ENCODE measurements around the gene DCPS. TPM values are rescaled to one million over a fixed set of nuclear protein-coding genes. Genes with fewer than 3 reads are reported as not detected.
A peak's percentile ranks its signal among the peaks of the same experiment; 100 is the strongest.
"Not testable (repeated sequence)": the region's sequence is repeated elsewhere in the genome, so short reads cannot be mapped to it uniquely, and the experiment has no call there.

The DCPS gene
- total RNA-seq, 1 donor from 2014 or later = 18.6 TPM

DNA sequence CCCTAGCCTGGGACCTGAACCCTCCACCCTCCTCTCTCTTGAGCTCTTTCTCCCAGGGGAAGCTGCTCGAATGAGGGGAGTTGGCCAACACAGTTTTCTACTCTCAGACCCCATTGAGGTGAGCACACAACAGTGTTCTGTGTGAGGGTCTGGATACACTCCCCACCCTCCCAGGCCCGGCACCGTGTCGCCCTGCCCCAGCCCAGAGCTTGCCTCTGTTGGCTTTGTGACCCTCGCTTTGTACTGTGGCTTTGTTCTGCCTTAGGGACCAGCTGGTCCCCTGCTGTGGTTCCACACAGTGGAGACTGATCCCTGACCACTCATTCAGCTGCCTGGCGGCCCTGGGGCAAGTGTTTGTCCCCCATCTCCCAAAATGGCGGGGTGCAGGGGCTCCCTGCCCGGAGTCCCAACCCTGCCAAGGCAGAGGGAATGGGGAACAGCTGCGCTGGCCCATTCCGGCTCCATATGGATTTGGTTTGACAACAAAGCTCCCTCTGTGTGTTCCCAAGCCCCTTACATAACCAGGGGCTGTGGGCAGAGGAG lies 59.9 kb downstream of the DCPS start:
- Mint-ChIP-seq H3K4me1 (peaks cover 34% of the 10 kb centered on the region), H3K27ac (peak overlapping the region; percentile 72), H3K4me3 (no peak overlapping the region), H3K36me3 (no peaks in the 10 kb centered on the region), H3K9me3 (no peaks in the 10 kb centered on the region), H3K27me3 (ENCODE audit: insufficient read depth, low read depth) (peaks cover 3% of the 10 kb centered on the region)
- Histone ChIP-seq H4K20me1 (ENCODE audit: low read depth) (peaks cover 13% of the 10 kb centered on the region), H3K9me3 (ENCODE audit: low read depth) (no peaks in the 10 kb centered on the region), H3K36me3 (no peaks in the 10 kb centered on the region), H3K4me2 (peak overlapping the region; percentile 65), H3K9ac (no peak overlapping the region), H3K4me3 (no peak overlapping the region), H3K4me1 (peaks cover 32% of the 10 kb centered on the region), H3K79me2 (ENCODE audit: low read depth) (no peaks in the 10 kb centered on the region), H3K27me3 (no peaks in the 10 kb centered on the region), H3K27ac (no peak overlapping the region), H3F3A (ENCODE audit: low read depth) (no peaks in the 10 kb centered on the region), H2AFZ (replicated peaks) (no peak overlapping the region)
- peak; percentile 73 for DNase-seq (ENCODE audit: low spot score)
- TF ChIP-seq EZH2 (IDR thresholded peaks at IDR 0.05) = no peak
- TF ChIP-seq, protein P1, sequence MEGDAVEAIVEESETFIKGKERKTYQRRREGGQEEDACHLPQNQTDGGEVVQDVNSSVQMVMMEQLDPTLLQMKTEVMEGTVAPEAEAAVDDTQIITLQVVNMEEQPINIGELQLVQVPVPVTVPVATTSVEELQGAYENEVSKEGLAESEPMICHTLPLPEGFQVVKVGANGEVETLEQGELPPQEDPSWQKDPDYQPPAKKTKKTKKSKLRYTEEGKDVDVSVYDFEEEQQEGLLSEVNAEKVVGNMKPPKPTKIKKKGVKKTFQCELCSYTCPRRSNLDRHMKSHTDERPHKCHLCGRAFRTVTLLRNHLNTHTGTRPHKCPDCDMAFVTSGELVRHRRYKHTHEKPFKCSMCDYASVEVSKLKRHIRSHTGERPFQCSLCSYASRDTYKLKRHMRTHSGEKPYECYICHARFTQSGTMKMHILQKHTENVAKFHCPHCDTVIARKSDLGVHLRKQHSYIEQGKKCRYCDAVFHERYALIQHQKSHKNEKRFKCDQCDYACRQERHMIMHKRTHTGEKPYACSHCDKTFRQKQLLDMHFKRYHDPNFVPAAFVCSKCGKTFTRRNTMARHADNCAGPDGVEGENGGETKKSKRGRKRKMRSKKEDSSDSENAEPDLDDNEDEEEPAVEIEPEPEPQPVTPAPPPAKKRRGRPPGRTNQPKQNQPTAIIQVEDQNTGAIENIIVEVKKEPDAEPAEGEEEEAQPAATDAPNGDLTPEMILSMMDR (IDR thresholded peaks at IDR 0.05) = no peak
- no peak for TF ChIP-seq EZH2phosphoT487 (IDR thresholded peaks at IDR 0.05)

DNA sequence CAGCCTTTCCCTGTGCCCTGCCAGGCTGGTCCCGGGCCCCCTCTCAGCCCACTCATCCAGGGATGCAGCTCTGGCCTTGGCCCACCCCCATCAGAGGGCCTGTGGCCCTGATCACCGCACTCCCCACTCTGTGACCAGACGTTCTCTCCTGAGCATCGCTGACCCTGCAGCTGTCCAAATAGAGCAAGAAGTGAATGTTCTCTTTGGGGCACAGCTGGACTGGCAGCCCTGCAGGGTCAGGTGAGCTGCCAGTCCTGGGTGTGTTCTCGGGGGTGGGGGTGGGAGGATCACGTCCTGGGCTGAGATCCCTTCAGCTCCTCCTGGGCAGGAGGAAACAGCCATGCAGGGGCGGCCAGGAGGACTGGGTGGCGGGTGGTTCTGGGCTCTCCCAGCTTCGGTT lies 60.9 kb downstream of the DCPS start:
- not testable (repeated sequence) for H3K36me3 Mint-ChIP-seq; H3K9me3 Mint-ChIP-seq; H3K27ac ChIP-seq; DNase-seq (ENCODE audit: low spot score); H3K27ac Mint-ChIP-seq; H3F3A ChIP-seq (ENCODE audit: low read depth); H3K27me3 ChIP-seq; H3K4me3 ChIP-seq; H3K27me3 Mint-ChIP-seq (ENCODE audit: insufficient read depth, low read depth); H3K9ac ChIP-seq; H3K36me3 ChIP-seq; H3K4me2 ChIP-seq; H3K9me3 ChIP-seq (ENCODE audit: low read depth); H3K79me2 ChIP-seq (ENCODE audit: low read depth); H4K20me1 ChIP-seq (ENCODE audit: low read depth); H3K4me3 Mint-ChIP-seq; H2AFZ ChIP-seq (replicated peaks)
- peaks cover 28% of the 10 kb centered on the region for H3K4me1 Mint-ChIP-seq
- peaks cover 34% of the 10 kb centered on the region for H3K4me1 ChIP-seq

DNA sequence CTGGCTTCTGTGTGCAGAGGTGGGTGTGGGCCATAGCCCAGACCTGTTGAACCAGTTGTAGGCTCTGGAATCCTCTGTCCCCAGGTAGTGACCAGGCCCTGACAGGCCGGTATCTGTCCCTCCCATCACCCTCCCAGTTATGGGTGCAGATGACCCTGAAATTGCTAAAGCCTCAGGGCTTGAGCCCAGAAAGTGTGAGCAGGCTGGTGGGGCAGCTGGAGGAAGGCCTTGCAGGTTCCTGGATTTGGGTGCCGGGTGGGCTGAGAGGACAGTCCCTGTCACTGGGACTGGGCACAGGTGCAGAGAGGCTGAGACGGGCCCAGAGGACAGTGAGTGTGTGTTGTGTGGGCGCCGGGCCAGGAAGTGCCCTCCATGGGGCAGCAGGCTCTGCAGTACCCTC lies 61.6 kb downstream of the DCPS start:
- not testable (repeated sequence) for H3K9me3 ChIP-seq (ENCODE audit: low read depth); H3K27me3 Mint-ChIP-seq (ENCODE audit: insufficient read depth, low read depth); H3K27ac ChIP-seq; DNase-seq (ENCODE audit: low spot score); H3F3A ChIP-seq (ENCODE audit: low read depth); H3K9ac ChIP-seq; H3K4me3 Mint-ChIP-seq; H3K4me2 ChIP-seq; H3K36me3 Mint-ChIP-seq; H3K27me3 ChIP-seq; H3K9me3 Mint-ChIP-seq; H3K36me3 ChIP-seq; H2AFZ ChIP-seq (replicated peaks); H4K20me1 ChIP-seq (ENCODE audit: low read depth); H3K27ac Mint-ChIP-seq; H3K4me3 ChIP-seq
- Histone ChIP-seq H3K79me2 (ENCODE audit: low read depth) (peaks cover 17% of the 10 kb centered on the region), H3K4me1 (peaks cover 31% of the 10 kb centered on the region)
- H3K4me1 Mint-ChIP-seq = peaks cover 23% of the 10 kb centered on the region

DNA sequence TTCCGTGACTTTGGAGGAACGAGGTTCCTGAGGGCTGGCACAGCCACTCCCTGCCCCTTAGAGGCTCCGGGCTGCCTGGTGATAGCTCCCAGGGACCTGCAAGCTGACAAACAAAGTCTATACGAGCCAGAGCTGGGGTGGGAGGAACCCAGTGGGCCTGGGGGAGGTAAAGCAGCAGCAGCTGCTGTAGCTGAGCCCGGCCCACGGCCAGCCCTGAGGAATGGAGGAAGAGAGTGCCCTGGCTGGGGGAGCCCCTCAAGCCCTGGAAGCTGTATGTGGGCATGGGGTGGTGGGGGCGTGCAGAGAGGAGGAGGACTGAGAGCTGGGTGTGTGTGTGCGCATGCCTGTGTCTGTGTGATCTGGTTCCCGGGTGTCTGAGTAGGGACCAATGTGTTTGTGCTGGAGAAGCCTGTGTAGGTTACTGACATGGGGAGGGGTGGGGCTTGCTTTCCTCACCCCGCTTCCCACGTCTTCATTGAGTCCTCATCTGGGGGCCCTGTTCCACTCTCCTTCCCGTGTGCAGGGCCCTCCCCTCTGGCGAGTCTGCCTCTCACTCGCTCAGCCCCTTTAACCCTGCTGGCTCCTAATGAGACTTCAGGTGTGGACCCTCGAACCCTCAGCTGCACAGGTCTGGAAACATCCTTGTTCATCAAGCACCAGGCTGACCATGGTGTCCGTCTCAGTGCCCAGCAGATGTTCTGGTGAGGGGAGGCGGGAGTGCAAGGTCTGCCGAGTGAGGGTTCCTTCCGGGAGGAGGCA lies 62.4 kb downstream of the DCPS start:
- no peak overlapping the region for H3K9ac ChIP-seq
- H3K4me3 ChIP-seq = no peak overlapping the region
- peaks cover 31% of the 10 kb centered on the region for H3K4me1 ChIP-seq
- DNase-seq (ENCODE audit: low spot score) = no peak
- Mint-ChIP-seq H3K27ac (peak overlapping the region; percentile 52), H3K27me3 (ENCODE audit: insufficient read depth, low read depth) (no peaks in the 10 kb centered on the region), H3K4me1 (peaks cover 17% of the 10 kb centered on the region), H3K36me3 (peaks cover 2% of the 10 kb centered on the region), H3K4me3 (no peak overlapping the region), H3K9me3 (no peaks in the 10 kb centered on the region)
- H3K79me2 ChIP-seq (ENCODE audit: low read depth) = peaks cover 23% of the 10 kb centered on the region
- no peak for TF ChIP-seq EZH2 (IDR thresholded peaks at IDR 0.05)
- TF ChIP-seq, protein P1 (IDR thresholded peaks at IDR 0.05) = no peak
- TF ChIP-seq EZH2phosphoT487 (IDR thresholded peaks at IDR 0.05) = no peak
- H3K36me3 ChIP-seq = no peaks in the 10 kb centered on the region
- peaks cover 3% of the 10 kb centered on the region for H4K20me1 ChIP-seq (ENCODE audit: low read depth)
- H3K27ac ChIP-seq = no peak overlapping the region
- no peaks in the 10 kb centered on the region for H3K27me3 ChIP-seq
- no peaks in the 10 kb centered on the region for H3F3A ChIP-seq (ENCODE audit: low read depth)
- no peak overlapping the region for H2AFZ ChIP-seq (replicated peaks)
- no peak overlapping the region for H3K4me2 ChIP-seq
- no peaks in the 10 kb centered on the region for H3K9me3 ChIP-seq (ENCODE audit: low read depth)
